OCI-LY1 (cell line): Measurements from ENCODE around the gene CAMTA1.

Experiments used
- CTCF ChIP-seq: fragments of 200-600 bp; sonication (generic), shearing (Covaris generic); IDR thresholded peaks from 2 replicates; pipeline ENCODE4 v1.5.1; 2017; ENCODE audit warnings: mild to moderate bottlenecking, antibody characterized with exemption, low read length, moderate library complexity, mixed read lengths
- EZH2 ChIP-seq: fragments of 200-600 bp; sonication (generic), shearing (Covaris generic); IDR thresholded peaks from 2 replicates; pipeline ENCODE4 v1.8.0; 2017; ENCODE audit warnings: borderline replicate concordance, mixed run types, mild to moderate bottlenecking, antibody characterized with exemption, low read length, moderate library complexity, mixed read lengths

- no peak for TF ChIP-seq CTCF
- TF ChIP-seq EZH2: no peak
Observed at GRCh38 chr1:7781923-7782495, 996.8 kb downstream of the CAMTA1 start.
